Activated T-cell treated with anti-CD3 and anti-CD28 coated beads, Interleukin-2, amount 50 U/mL, for 4 hours (primary cell): ENCODE results near the gene HOXB7. TPM values are rescaled to one million over a fixed set of nuclear protein-coding genes. Genes with fewer than 3 reads are reported as not detected.

Experiments
- ATAC-seq, 2 donors: fragments of 200-7000 bp; cut with Tn5 transposase; one replicate each; pipeline ENCODE4 v1.10.0; 2021
- DNase-seq: peaks from one replicate; pipeline ENCODE4 v3.0.0-alpha.2; 2020
- H3K27me3 Mint-ChIP-seq: one replicate; pipeline ENCODE4 v1.8.0; 2021; ENCODE audit warnings: low read depth, mixed read lengths
- H3K36me3 Mint-ChIP-seq: one replicate; pipeline ENCODE4 v1.8.0; 2022; ENCODE audit warnings: mixed read lengths; ENCODE audit not compliant: insufficient read depth
- H3K4me1 Mint-ChIP-seq: one replicate; pipeline ENCODE4 v1.8.0; 2021; ENCODE audit warnings: low read depth, mixed read lengths
- H3K4me3 Mint-ChIP-seq: one replicate; pipeline ENCODE4 v1.8.0; 2021; ENCODE audit warnings: mild to moderate bottlenecking, moderate library complexity, mixed read lengths
- H3K9me3 Mint-ChIP-seq: one replicate; pipeline ENCODE4 v1.8.0; 2021; ENCODE audit warnings: mixed read lengths
- total RNA-seq, 3 donors: library from RNA; stranded (reverse); gene quantifications; one replicate each; pipeline ENCODE4 v1.2.1, GENCODE V29; 2021

Gene HOXB7
- total RNA-seq, 3 donors from 2014 or later = 0.18 to 0.43 (median 0.38) TPM

GRCh38 chr17:48612456-48612853 lies 1.6 kb upstream of the HOXB7 start:
- DNase-seq (no peak), ATAC-seq (peak in 1 of 2 donors; percentile 7)
- Mint-ChIP-seq H3K4me3 (peak overlapping the region; percentile 80), H3K36me3 (no peaks in the 10 kb centered on the region), H3K4me1 (peaks cover 43% of the 10 kb centered on the region), H3K27me3 (peaks cover 75% of the 10 kb centered on the region), H3K9me3 (no peaks in the 10 kb centered on the region)

- peaks cover 38% of the 10 kb centered on the region for H3K4me1 Mint-ChIP-seq
- H3K4me3 Mint-ChIP-seq = peak overlapping the region; percentile 92
- no peaks in the 10 kb centered on the region for H3K9me3 Mint-ChIP-seq
- DNase-seq (no peak), ATAC-seq (no peak)
- no peaks in the 10 kb centered on the region for H3K36me3 Mint-ChIP-seq
- peaks cover 75% of the 10 kb centered on the region for H3K27me3 Mint-ChIP-seq
These were observed 1.1 kb upstream of the HOXB7 start for GRCh38 chr17:48611681-48612455.

- Mint-ChIP-seq H3K9me3 (no peaks in the 10 kb centered on the region), H3K27me3 (peaks cover 75% of the 10 kb centered on the region), H3K4me1 (peaks cover 38% of the 10 kb centered on the region), H3K4me3 (peak overlapping the region; percentile 92), H3K36me3 (no peaks in the 10 kb centered on the region)
- no peak for DNase-seq
- no peak for ATAC-seq
These were observed 396 bp upstream of the HOXB7 start for GRCh38 chr17:48611213-48611612.

DNA sequence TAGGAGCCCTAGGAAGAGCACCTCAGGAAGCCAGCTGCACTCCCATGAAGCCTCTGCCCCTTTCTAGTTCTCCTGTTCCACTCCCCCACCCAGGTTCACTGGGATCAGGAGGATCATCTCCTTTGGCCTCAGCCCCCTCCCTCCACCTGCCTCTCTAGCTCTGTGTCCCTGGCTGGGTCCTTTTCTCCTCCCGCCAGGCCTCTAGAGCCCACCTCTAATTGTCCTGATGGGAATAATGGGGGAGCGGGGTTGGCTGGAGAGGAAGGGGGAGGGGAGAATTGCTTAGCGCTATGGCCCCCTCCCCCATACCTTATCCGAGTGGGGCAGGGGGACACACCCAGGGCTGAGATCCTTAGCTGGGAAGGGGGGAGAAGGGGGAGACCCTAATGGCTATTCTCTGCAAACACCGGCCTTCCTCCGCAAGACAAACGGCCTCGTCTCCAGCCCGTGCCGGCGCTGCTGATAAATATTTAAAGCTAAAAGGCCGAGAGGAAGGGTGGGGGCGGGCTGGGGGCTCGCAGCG lies 997 bp downstream of the HOXB7 start:
- DNase-seq (no peak), ATAC-seq (no peak)
- Mint-ChIP-seq H3K4me1 (peaks cover 30% of the 10 kb centered on the region), H3K36me3 (no peaks in the 10 kb centered on the region), H3K9me3 (no peaks in the 10 kb centered on the region), H3K4me3 (peak overlapping the region; percentile 92), H3K27me3 (peaks cover 72% of the 10 kb centered on the region)

DNA sequence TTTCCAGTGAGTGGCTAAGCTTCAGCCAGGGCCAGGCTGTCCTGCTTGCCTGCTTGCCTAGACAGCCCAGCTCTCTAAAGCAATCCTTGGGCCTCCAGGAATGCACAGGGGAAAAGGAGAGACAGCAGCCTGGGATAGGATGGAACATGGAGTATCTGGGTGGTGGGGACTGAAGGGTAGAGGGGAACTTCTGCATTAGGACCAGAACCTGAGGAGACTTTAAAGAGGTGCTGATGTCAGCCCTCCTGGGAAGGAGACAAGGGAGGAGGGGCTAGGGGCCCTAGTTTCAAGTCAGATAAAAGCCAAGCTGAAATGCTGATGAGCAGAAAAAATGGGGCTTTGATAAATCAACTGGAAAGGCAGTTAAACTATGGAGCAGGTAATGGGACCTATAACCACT lies 1.8 kb downstream of the HOXB7 start:
- H3K36me3 Mint-ChIP-seq = no peaks in the 10 kb centered on the region
- H3K27me3 Mint-ChIP-seq = peaks cover 74% of the 10 kb centered on the region
- H3K4me3 Mint-ChIP-seq = peak overlapping the region; percentile 47
- no peak for ATAC-seq
- peaks cover 28% of the 10 kb centered on the region for H3K4me1 Mint-ChIP-seq
- DNase-seq = no peak
- no peaks in the 10 kb centered on the region for H3K9me3 Mint-ChIP-seq

- no peak overlapping the region for H3K4me3 Mint-ChIP-seq
- no peak for ATAC-seq
- H3K4me1 Mint-ChIP-seq = peaks cover 24% of the 10 kb centered on the region
- no peaks in the 10 kb centered on the region for H3K9me3 Mint-ChIP-seq
- DNase-seq = no peak
- peaks cover 73% of the 10 kb centered on the region for H3K27me3 Mint-ChIP-seq
- no peaks in the 10 kb centered on the region for H3K36me3 Mint-ChIP-seq
These were observed 2.4 kb downstream of the HOXB7 start for GRCh38 chr17:48608494-48608834.

DNA sequence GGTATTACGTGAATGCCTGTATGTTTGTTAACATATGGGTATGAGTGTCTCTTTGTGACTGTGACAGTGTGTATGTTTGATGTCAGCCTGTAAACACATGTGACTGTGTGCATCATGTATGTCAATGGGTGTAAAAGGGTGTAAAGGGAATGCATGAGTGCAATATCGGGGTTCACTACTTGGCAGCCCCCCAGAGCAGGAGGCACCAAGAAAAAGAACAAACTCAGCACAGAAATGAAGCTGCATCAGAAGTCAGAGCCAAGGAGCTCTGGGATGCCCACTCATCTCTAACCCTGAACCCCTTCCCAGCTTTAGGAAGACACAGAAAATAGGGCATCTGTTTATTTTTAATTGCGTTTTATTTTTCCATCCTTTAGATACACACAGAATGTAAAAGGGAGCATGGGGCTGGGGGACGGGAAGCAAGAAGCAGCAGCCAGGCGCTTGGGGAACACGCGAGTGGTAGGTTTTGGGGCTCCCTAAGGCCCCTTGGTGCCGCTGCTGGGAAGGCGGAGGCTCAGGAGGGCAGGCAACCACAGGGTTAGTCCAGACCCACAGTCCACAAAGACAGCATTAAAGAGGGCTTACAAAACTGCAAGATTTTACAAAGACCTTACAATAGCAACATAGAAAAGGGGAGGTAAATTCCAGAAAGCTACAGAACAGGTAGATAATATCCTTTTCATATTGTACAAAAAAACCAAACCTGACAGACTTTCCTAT lies 3.8 kb downstream of the HOXB7 start:
- Mint-ChIP-seq H3K27me3 (peaks cover 77% of the 10 kb centered on the region), H3K4me3 (no peak overlapping the region), H3K36me3 (no peaks in the 10 kb centered on the region), H3K9me3 (no peaks in the 10 kb centered on the region), H3K4me1 (peaks cover 22% of the 10 kb centered on the region)
- ATAC-seq = no peak
- DNase-seq = no peak

DNA sequence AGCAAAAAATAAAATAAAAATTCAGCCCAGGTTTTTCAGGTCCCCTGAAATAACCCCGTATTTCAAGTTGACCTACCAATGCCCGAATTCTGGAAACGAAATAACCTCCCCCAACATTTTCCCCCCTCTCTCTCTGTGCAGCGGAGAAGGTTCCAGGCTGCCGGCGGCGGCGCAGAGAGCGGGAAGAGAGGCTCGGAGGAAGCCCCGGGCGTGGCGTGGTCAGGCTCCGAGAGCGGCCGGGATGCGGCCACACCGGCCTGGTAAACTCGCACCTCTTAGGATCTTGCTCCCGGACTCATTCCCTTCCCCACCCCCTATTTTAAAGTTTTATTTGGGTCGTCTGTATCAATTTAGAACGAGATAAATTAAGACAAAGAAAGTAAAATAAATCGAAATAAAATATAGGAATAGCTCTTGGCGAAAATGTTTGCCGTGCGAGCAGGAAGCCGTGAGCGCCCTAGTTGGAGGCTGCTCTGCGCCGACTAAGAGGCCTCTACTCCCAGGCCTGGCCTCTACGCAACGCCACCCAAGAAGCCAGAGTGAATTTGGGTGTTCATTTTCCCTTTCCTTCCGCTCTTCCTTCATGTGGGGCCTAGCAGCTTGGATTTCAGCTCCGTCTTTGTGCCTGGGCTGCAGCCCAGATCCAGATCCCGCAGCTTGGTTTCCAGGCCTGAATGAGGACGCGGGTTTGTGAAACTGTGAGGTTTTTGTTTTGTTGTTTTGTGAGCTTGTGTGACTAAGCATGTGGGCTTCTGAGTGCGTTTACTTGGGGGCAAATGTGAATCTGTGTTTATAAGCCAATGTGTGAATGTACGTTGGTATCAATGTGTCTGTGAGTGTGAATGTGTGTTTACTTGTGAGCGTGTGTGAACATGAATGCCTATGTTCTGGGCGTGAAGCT lies 4.6 kb downstream of the HOXB7 start:
- no peak for ATAC-seq

DNA sequence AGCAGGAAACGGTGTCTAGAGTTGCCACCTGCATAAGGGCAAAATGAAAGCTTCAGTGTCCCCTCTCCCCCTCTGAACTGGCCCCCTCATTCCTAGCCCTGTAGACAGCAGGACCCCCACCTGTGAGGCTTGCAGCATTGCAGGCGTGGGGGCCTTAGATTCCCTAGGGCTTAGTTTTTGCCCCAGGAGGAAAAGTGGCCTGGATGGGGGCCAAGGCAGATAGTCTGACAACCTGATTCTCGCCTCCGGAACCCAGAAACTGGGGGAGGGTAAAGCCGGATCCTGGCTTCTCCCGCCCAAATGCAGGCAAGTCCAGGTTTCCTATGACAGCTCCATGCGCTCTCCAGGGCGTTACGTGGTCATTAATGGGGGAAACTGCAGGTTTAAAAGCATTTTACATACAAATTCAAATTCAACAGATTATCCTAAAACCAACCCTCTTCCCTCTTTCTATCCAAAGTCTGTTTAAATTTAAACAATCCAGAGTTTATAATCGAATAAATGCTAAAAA lies 5.4 kb downstream of the HOXB7 start:
- Mint-ChIP-seq H3K9me3 (no peaks in the 10 kb centered on the region), H3K27me3 (peaks cover 80% of the 10 kb centered on the region), H3K4me1 (peaks cover 14% of the 10 kb centered on the region), H3K36me3 (no peaks in the 10 kb centered on the region), H3K4me3 (no peak overlapping the region)
- DNase-seq = no peak
- ATAC-seq = no peak

More for the DNA sequence above, 4.6 kb downstream of the HOXB7 start:
- Mint-ChIP-seq H3K27me3 (peaks cover 80% of the 10 kb centered on the region), H3K9me3 (no peaks in the 10 kb centered on the region), H3K36me3 (no peaks in the 10 kb centered on the region), H3K4me1 (peaks cover 19% of the 10 kb centered on the region), H3K4me3 (no peak overlapping the region)
- no peak for DNase-seq

DNA sequence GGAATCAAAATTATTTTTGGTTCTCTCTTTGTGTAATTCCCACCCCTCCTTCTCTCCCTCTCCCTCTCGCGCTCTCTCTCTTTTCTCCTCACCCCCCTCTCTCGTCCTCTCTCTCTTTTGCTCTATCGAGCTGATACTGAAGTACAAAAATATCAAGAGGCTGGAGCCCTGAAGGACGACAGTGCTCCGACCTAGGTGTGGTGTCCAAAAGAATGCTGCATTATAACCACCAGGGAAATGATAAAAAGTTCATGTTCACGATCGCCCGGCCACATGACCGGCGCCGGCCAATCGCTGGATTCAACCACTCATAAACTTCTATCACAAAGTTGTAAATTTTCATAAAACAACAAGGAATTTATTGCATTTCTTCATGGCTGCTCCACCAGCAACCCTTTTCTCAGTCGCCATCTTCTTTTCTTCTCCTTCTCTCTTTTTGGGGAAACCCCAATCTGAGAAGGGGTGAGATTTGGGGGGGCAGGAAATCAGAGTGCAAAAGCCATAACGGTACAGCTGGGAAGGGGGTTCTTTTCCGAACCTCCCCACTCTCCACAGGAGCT lies 6.0 kb downstream of the HOXB7 start, which contains the start of gene HOXB6:
Gene HOXB6 (minus strand): TSS at position 217 of the 560 bp plus-strand sequence. CDS start 6,836 bp downstream, outside the sequence.
- Mint-ChIP-seq H3K36me3 (no peaks in the 10 kb centered on the region), H3K9me3 (no peaks in the 10 kb centered on the region), H3K27me3 (peaks cover 85% of the 10 kb centered on the region), H3K4me1 (peaks cover 14% of the 10 kb centered on the region), H3K4me3 (no peak within 1 kb of the TSS)
- DNase-seq (no peak), ATAC-seq (no peak)

GRCh38 chr17:48603959-48604769 lies 6.7 kb downstream of the HOXB7 start:
- H3K27me3 Mint-ChIP-seq = peaks cover 88% of the 10 kb centered on the region
- DNase-seq = no peak
- H3K4me3 Mint-ChIP-seq = no peak overlapping the region
- no peaks in the 10 kb centered on the region for H3K9me3 Mint-ChIP-seq
- ATAC-seq = no peak
- H3K4me1 Mint-ChIP-seq = peaks cover 14% of the 10 kb centered on the region
- H3K36me3 Mint-ChIP-seq = no peaks in the 10 kb centered on the region

- DNase-seq (no peak), ATAC-seq (no peak)
- H3K27me3 Mint-ChIP-seq = peaks cover 90% of the 10 kb centered on the region
- H3K36me3 Mint-ChIP-seq = no peaks in the 10 kb centered on the region
- no peaks in the 10 kb centered on the region for H3K9me3 Mint-ChIP-seq
- H3K4me1 Mint-ChIP-seq = peaks cover 33% of the 10 kb centered on the region
- H3K4me3 Mint-ChIP-seq = no peak overlapping the region
These were observed 9.0 kb downstream of the HOXB7 start for GRCh38 chr17:48601539-48602425.
